ENCODE results near the gene CAPN3. TPM values are rescaled to one million over a fixed set of nuclear protein-coding genes. Genes with fewer than 3 reads are reported as not detected.

CAPN3 gene
- total and polyA plus RNA-seq, 12 donors = 3.3 to 72.9 (median 8.5) TPM

GRCh38 chr15:42401544-42402454 lies 42.5 kb downstream of the CAPN3 start:
- H3K36me3 ChIP-seq (replicated peaks in 1 of 2) = no peaks in the 10 kb centered on the region
- no peaks in the 10 kb centered on the region for H3K4me1 ChIP-seq (replicated peaks in 1 of 2)
- no peaks in the 10 kb centered on the region for H3K27me3 ChIP-seq
- H3K27ac ChIP-seq = no peak overlapping the region
- TF ChIP-seq POLR2A (IDR thresholded peaks at IDR 0.05) (no peak), CTCF (IDR thresholded peaks at IDR 0.05) (no peak)
- peak in 1 of 7 donors; percentile 39 for DNase-seq
- WGBS, 4 donors = 81 to 90% (median 83%) methylated on average over 18 to 24 of the region's 24 CpGs
- H3K4me3 ChIP-seq = no peak overlapping the region
- intact Hi-C loops (cut with DNase I) = no loop called here
- H3K9me3 ChIP-seq (replicated peaks in 1 of 3) = no peaks in the 10 kb centered on the region

DNA sequence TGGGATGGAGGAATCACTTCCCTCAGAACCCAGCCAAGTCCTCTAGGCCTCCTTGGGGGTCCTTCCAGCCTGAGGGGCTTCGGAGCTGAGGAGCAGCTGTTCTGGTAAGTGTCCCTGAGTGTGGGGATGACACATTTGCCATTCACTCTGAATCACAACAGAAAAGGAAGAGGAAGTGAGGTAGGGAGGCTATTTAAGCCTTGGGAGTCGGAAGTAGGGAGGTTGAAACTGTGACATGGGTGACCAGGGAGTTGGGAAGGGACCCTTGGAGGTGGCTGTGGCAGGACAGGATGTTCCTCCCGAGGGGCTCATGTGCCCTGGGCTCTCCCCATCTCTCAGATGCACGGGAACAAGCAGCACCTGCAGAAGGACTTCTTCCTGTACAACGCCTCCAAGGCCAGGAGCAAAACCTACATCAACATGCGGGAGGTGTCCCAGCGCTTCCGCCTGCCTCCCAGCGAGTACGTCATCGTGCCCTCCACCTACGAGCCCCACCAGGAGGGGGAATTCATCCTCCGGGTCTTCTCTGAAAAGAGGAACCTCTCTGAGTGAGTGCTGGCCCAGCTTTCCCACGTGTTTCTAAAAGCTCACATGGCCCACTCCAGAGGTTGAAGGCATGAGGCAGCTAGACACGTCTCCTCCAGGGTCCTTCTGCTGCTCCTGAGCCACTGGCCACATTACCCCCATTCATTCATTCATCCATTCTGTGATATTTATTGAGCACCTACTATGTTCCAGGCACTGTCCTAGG lies 43.3 kb downstream of the CAPN3 start:
- Histone ChIP-seq H3K27ac (no peak overlapping the region), H3K4me3 (no peak overlapping the region), H3K27me3 (no peaks in the 10 kb centered on the region), H3K4me1 (replicated peaks in 1 of 2) (no peaks in the 10 kb centered on the region), H3K9me3 (replicated peaks in 1 of 3) (no peaks in the 10 kb centered on the region), H3K36me3 (replicated peaks in 1 of 2) (no peaks in the 10 kb centered on the region)
- peak in 1 of 7 donors; percentile 40 for DNase-seq
- 83 to 95% (median 89%) methylated on average over 14 to 15 of the region's 15 CpGs for WGBS, 4 donors
- intact Hi-C loops (cut with DNase I) = no loop called here
- TF ChIP-seq POLR2A (IDR thresholded peaks at IDR 0.05) (no peak), CTCF (IDR thresholded peaks at IDR 0.05) (no peak)

GRCh38 chr15:42403389-42403788 lies 44.1 kb downstream of the CAPN3 start:
- peak in 1 of 7 donors; percentile 42 for DNase-seq
- Histone ChIP-seq H3K27me3 (no peaks in the 10 kb centered on the region), H3K4me1 (replicated peaks in 1 of 2) (no peaks in the 10 kb centered on the region), H3K4me3 (no peak overlapping the region), H3K27ac (no peak overlapping the region), H3K9me3 (replicated peaks in 1 of 3) (no peaks in the 10 kb centered on the region), H3K36me3 (replicated peaks in 1 of 2) (no peaks in the 10 kb centered on the region)
- 74 to 96% (median 90%) methylated on average over 4 to 7 of the region's 7 CpGs for WGBS, 4 donors
- TF ChIP-seq POLR2A (IDR thresholded peaks at IDR 0.05) (no peak), CTCF (IDR thresholded peaks at IDR 0.05) (no peak)
- intact Hi-C loops (cut with DNase I) = no loop called here

- Histone ChIP-seq H3K4me1 (replicated peaks in 1 of 2) (no peaks in the 10 kb centered on the region), H3K36me3 (replicated peaks in 1 of 2) (no peaks in the 10 kb centered on the region), H3K27me3 (no peaks in the 10 kb centered on the region), H3K4me3 (no peak overlapping the region), H3K27ac (no peak overlapping the region), H3K9me3 (replicated peaks in 1 of 3) (no peaks in the 10 kb centered on the region)
- TF ChIP-seq CTCF (IDR thresholded peaks at IDR 0.05) = no peak
- no peak for TF ChIP-seq POLR2A (IDR thresholded peaks at IDR 0.05)
- DNase-seq = peak in 5 of 7 donors; percentile 33 to 60 (median 35)
- intact Hi-C loops (cut with DNase I) = no loop called here
- 73 to 95% (median 82%) methylated on average over 5 to 12 of the region's 12 CpGs for WGBS, 4 donors
These were observed 45.3 kb downstream of the CAPN3 start for GRCh38 chr15:42404461-42405235.
